GM18909 (cell line): ENCODE measurements around the gene PBX4.

Experiments used
- ATAC-seq: cut with Tn5 transposase; IDR thresholded peaks from one replicate; pipeline ENCODE4 v1.9.1; 2021; ENCODE audit warnings: mild to moderate bottlenecking; ENCODE audit not compliant: unreplicated experiment, poor library complexity

The PBX4 gene

DNA sequence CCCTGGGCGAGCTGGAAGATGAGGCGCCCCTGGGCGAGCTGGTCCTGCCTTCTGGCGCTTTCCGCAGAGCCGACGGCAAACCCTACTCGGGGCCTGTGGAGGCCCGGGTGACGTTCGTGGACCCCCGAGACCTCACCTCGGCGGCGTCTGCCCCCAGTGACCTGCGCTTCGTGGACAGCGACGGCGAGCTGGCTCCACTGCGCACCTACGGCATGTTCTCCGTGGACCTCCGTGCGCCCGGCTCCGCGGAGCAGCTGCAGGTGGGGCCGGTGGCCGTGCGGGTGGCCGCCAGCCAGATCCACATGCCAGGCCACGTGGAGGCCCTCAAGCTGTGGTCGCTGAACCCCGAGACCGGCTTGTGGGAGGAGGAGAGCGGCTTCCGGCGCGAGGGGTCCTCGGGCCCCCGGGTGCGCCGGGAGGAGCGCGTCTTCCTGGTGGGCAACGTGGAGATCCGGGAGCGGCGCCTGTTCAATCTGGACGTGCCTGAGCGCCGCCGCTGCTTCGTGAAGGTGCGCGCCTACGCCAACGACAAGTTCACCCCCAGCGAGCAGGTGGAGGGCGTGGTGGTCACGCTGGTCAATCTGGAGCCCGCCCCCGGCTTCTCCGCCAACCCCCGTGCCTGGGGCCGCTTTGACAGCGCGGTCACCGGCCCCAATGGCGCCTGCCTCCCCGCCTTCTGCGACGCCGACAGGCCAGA, 74.1 kb downstream of the PBX4 start:
- no peak for ATAC-seq

GRCh38 chr19:19543640-19544039, 74.8 kb downstream of the PBX4 start:
- no peak for ATAC-seq

DNA sequence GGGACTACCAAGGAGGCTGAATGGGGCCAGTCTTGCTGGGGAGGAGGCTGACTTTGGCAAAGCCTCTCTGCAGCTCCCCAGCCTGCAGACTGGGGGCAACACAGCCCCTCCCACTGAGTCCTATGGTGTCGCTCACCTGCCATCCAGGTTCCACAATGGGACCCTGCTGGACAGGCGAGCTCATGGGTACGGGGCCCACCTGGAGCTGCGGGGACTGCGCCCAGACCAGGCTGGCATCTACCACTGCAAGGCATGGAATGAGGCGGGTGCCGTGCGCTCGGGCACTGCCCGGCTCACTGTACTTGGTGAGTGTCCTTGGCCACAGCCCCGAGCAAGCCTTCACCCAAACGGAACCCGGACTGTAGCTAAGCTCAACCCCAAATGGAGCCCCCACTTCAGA, 75.4 kb downstream of the PBX4 start:
- ATAC-seq, result no peak

DNA sequence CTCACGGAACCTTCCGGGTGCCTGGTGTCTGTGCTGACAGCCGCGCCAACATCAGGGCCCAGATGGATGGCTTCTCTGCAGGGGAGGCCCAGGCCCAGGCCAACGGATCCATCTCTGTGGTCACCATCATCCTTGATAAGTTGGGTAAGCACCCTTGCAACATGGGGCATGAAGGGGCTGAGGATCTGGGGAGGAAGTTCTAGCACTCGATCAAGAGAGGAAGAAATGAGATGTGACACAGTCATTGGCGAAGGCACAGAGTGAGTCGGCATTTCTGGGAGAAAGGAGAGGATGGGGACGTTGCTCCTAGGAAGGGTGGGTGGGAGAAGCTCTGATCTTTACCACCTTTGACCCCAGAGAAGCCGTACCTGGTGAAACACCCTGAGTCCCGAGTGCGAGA, 76.0 kb downstream of the PBX4 start:
- ATAC-seq, result no peak

DNA sequence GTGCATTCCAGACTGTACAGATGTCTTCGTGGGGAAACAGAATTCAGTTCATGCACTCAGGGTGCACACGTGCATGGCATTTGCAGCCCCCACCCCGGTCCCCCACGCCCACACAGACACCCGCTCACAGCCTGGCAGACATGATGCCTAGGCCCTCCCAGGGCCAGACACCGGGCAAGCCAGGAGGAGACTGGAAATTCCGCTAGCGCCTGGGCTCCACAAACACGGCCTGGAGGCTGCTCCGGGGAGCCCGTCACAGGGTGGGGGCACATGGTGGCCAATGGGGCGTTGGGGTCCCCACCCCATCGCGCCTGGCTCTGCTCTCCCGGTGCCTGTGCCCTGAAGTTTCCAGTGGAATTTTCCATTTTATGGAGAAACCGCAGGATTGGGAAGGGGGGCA, 76.9 kb downstream of the PBX4 start:
- ATAC-seq, result no peak

DNA sequence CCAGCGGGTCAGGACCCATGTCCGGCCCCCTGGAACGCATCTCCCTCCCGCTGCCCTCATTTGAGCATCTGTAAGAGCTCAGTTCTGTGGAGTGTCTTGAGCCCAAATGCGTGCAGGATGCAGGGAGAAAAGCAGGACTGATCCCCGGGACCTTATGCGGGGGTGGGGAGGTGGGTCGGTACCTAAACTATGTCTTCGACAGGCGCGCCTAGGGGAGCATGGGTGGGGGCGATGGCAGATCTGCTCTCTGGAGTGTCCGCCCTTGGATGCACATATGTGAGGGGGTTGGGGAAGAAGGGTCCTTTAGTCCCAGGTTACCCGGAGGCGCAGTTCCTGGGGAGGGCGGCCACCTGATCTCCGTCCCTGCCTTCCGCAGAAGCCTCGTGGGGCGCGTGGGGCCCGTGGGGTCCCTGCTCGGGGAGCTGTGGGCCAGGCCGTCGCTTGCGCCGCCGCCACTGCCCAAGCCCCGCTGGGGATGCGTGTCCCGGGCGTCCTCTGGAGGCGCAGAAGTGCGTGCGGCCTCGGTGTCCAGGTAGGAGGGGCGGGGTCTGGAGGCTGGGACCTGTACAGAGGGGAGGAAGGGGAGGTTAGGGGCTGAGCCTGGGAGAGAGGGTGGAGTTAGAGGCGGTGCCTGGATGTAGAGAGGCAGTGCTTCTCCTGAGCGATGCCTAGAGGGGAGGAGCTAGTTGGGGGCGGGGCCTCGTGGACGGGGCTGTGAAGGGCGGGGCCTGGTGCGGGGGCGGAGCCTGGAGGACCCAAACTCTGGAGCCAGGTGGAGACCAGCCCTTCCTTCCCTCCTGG, 77.6 kb downstream of the PBX4 start:
- no peak for ATAC-seq

GRCh38 chr19:19540064-19540714, 78.3 kb downstream of the PBX4 start:
- ATAC-seq, result no peak

DNA sequence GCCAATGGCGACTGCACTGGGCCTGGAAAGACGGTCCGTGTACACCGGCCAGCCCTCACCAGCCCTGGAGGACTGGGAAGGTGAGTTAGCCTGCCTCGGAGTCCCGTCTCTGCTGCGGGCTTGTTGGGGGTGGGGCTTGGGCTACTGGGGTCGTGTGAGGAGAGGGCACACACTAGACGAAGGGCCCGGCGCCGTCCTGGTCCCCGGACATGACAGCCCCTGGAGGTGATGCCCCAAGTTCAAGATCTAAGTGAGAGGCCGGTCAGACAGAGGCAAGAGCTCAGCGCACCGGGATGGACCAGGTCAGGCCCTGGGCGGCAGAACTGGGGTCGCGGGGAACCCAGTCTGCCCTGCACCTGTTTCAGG, 78.8 kb downstream of the PBX4 start:
- ATAC-seq, result no peak

- no peak for ATAC-seq
Observed at GRCh38 chr19:19538785-19539166, 79.7 kb downstream of the PBX4 start.

DNA sequence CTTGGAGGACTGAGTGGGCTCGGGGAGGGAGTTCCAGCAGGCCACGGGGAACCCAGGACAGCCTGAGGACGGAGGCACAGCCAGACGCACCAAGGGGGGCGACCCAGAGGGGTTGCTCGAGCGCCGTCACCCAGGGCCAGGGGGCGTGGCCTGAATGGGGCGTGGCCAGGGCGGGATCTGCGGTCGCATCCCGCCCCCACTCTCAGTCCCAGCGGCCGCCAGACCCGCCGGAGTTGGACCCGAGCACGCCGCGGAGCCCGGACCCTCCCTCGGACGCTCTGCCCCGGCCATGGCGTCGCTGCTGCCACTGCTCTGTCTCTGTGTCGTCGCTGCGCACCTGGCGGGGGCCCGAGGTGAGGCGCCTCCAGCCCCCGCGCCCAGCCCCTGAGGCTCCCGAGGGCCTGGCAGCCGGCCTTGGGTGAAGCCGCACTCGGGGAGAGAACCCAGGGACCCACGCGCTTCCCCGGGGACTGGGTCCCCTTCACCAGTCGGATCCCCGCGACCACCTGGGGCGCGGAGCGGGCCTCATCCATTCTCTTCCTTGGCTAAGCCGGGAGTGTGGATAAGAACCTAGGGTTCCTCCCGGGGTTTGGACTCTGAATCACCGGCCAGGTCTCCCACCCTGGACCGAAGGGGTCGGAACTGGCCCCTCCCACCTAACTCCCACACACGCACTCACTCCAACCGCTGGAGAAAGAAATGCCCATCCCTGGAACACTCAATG, 80.3 kb downstream of the PBX4 start, which contains the start of gene CILP2:
Gene CILP2, plus strand, starts transcription at position 205 of the 724 bp plus-strand sequence. Its CDS starts 85 bp downstream, at position 290.
- no peak for ATAC-seq

- no peak for ATAC-seq
Observed at GRCh38 chr19:19537075-19538048, 81.1 kb downstream of the PBX4 start.

GRCh38 chr19:19535311-19536191, 82.9 kb downstream of the PBX4 start:
- no peak for ATAC-seq

DNA sequence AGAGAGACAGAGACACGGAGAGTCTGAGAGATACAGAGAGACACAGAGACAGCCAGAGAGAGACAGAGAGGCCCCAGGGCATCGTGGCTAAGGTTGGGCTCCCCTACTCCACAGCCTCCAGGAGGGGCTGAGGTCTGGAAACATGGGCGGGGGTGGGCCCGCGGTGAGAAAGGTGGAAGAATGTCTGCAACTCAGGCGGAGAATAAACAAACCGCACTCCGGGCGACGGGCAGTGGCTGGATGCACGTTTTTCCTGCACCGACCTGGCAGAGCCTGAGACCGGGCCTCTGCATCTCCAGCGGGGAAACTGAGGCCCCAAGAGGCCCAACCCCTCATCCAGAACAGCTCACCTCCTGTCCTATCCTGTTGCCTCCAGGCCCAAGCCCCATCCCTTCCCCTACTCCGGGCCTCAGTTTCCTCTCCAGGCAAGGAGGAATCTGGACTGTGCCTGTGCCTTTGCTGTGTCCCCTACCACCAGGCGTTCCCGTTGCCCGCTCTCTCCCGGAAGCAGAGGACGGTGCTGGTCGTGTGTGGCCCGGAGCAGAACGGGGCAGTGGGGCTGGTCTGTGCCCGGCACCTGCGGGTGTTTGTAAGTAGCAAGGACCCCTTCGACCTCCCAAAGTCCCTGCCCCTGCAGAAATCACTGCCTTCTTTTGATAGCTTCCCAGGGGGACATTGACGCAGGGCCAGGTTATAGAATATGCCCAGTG, 83.8 kb downstream of the PBX4 start:
- no peak for ATAC-seq

- no peak for ATAC-seq
Observed at GRCh38 chr19:19533841-19534240, 84.6 kb downstream of the PBX4 start.

DNA sequence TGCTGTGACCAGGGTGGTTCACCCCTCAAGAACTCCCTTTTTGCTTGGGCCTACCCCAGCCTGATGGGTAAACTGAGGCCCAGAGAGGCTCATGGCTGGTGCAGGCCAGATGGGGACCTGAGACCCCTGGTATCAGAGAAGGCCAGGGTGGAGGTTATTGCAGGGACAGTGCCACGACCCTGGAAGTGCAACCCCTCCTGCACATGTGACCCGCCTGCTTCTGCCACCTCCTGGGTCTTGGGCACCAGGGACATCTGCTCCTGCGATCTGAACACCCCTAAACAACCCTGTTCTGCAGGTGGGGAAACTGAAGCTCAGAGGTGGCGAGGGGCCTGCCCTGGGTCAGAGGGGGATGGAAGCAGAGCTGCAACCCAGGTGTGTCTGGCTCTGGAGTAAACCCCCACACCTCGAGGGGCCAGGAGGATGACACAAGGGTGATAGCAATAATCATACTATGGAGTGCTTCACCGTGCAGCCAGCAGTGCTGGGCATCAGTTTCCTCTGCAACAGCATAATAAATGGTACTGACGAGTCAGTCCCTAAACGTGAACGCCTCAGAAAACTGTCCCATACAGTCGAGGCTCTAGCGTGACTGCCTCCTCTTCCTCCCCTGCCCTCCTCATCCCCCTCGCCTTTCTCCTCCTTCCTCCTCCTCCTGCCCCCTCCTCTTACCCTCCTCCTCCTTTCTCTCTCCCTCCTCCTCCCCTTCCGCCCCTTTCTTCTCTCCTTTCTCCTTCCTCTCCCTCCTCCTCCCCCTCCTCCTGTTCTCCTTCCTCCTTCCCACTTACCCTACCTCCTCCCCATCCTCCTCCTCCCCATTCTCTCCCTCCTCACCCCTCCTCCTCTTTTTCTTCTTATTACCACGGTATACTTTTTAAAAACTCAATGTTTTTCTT, 85.4 kb downstream of the PBX4 start:
- no peak for ATAC-seq

DNA sequence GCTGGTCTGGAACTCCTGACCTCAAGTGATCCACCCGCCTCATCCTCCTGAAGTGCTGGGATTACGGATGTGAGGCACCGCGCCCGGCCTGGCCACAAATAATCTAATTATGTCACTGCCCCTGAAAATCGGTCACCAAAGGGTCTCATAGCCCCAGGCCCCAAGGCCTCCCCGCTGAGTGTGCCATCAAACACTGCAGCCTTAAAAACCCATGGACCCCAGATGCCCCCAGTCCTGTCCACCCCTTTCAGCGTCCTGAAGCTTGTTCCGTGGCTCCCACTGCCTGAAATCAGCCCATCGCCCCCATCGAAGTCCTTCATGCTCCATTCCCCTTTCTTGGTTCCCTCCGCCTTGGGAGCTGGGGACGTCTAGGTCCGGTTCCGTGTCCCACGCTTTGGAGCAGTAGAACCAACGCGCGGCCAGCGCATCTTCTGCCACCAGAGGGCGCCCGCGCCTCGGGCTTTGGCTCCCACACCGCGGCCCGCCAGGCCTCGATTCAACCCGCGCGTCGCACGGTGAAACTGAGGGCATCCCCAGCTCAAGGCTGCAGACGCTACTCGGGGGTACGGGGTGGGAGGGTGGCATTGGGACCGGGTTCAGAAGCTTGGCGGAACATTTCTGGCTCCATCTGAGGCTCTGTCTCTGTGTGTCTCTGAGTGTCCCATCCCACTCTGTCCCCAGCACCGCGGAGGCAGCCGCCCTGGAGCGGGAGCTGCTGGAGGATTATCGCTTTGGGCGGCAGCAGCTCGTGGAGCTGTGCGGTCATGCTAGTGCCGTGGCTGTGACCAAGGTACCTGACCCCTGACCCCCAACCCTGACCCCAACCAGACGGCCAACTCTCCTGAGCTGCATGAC, 86.3 kb downstream of the PBX4 start:
- ATAC-seq, result peak; percentile 58
